Karpas-422 (cell line): ENCODE measurements around the gene GDF7. TPM values are rescaled to one million over a fixed set of nuclear protein-coding genes. Genes with fewer than 3 reads are reported as not detected.

Source experiments
- DNase-seq: peaks from one replicate; pipeline ENCODE4 v3.0.0-alpha.2; 2015
- H2AFZ ChIP-seq: fragments of 200-600 bp; sonication (generic); 2 replicates; pipeline ENCODE4 v1.6.1; 2014; ENCODE audit warnings: antibody characterized with exemption, low read length, mixed read lengths
- H3K27ac ChIP-seq: fragments of 200-600 bp; sonication (generic); 2 replicates; pipeline ENCODE4 v1.5.1; 2014; ENCODE audit warnings: mild to moderate bottlenecking, low read length, moderate library complexity
- H3K27me3 ChIP-seq: fragments of 200-600 bp; sonication (generic); 2 replicates; pipeline ENCODE4 v1.6.1; 2014; ENCODE audit warnings: low read length, mixed read lengths
- H3K36me3 ChIP-seq: fragments of 200-600 bp; sonication (generic); 2 replicates; pipeline ENCODE4 v1.6.1; 2014; ENCODE audit warnings: low read length, mixed read lengths; ENCODE audit not compliant: insufficient read depth
- H3K4me1 ChIP-seq: fragments of 200-600 bp; sonication (generic); 2 replicates; pipeline ENCODE4 v1.6.1; 2014; ENCODE audit warnings: mild to moderate bottlenecking, low read length, mixed read lengths
- H3K4me2 ChIP-seq: fragments of 200-600 bp; sonication (generic); 2 replicates; pipeline ENCODE4 v1.6.1; 2014; ENCODE audit warnings: low read length, low read depth, mild to moderate bottlenecking; ENCODE audit not compliant: poor library complexity, severe bottlenecking
- H3K4me3 ChIP-seq: fragments of 200-600 bp; sonication (generic); 2 replicates; pipeline ENCODE4 v1.5.1; 2014; ENCODE audit warnings: mild to moderate bottlenecking, antibody characterized with exemption, low read length, mixed read lengths
- H3K79me2 ChIP-seq: fragments of 200-600 bp; sonication (generic); 2 replicates; pipeline ENCODE4 v1.6.1; 2014; ENCODE audit warnings: mild to moderate bottlenecking, low read length, mixed read lengths
- H3K9ac ChIP-seq: fragments of 200-600 bp; sonication (generic); 2 replicates; pipeline ENCODE4 v1.6.0; 2014; ENCODE audit warnings: low read length
- H3K9me2 ChIP-seq: fragments of 200-600 bp; sonication (generic), shearing (Covaris generic); replicated peaks from 2 replicates; pipeline ENCODE4 v1.6.0; 2014; ENCODE audit warnings: mild to moderate bottlenecking, low read length, moderate library complexity; ENCODE audit not compliant: insufficient read depth
- H3K9me3 ChIP-seq: fragments of 300-700, 200-600 bp; sonication (generic); 2 replicates; pipeline ENCODE4 v1.6.1; 2014; ENCODE audit warnings: low read length, mixed read lengths
- H4K20me1 ChIP-seq: fragments of 200-600 bp; sonication (generic); 2 replicates; pipeline ENCODE4 v1.6.1; 2014; ENCODE audit warnings: mild to moderate bottlenecking, antibody characterized with exemption, low read length, low read depth; ENCODE audit not compliant: insufficient read depth
- total RNA-seq: library from RNA; depleted of rRNA; stranded (reverse); fragments of >200 nt; shearing (Covaris generic); gene quantifications from 2 replicates; pipeline ENCODE4 v1.2.3, GENCODE V29; 2014; ENCODE audit warnings: low replicate concordance

Gene GDF7
- total RNA-seq, 1 experiment from 2014 or later, result under 0.01 TPM

DNA sequence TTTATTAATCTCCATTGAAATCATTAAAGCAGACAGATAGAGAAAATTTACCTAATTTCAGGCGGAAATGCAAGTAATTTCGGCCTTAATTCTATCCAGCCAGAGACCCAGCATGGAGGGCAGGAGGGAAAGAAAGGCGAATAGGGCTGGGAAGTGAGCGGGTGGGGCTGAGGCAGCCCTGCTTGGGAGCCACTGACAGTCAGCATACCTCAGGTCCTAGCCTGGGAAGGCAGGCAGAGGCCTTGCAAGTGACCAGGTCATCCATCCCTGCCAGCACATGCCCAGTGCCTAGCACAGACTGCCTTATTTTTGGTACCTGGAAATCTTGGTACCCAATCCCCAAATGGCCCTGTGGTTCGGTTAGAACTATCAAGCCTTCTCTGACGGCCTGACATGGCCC is 1.5 kb downstream of the GDF7 start:
- no peaks in the 10 kb centered on the region for H3K9me2 ChIP-seq
- no peak overlapping the region for H3K27ac ChIP-seq
- no peaks in the 10 kb centered on the region for H3K9me3 ChIP-seq
- no peak overlapping the region for H2AFZ ChIP-seq
- no peak overlapping the region for H3K9ac ChIP-seq
- H3K27me3 ChIP-seq, result no peaks in the 10 kb centered on the region
- no peaks in the 10 kb centered on the region for H3K36me3 ChIP-seq
- peaks cover 7% of the 10 kb centered on the region for H3K4me1 ChIP-seq
- H3K79me2 ChIP-seq, result no peaks in the 10 kb centered on the region
- DNase-seq, result no peak
- no peak overlapping the region for H3K4me2 ChIP-seq
- H3K4me3 ChIP-seq, result no peak overlapping the region
- no peaks in the 10 kb centered on the region for H4K20me1 ChIP-seq

DNA sequence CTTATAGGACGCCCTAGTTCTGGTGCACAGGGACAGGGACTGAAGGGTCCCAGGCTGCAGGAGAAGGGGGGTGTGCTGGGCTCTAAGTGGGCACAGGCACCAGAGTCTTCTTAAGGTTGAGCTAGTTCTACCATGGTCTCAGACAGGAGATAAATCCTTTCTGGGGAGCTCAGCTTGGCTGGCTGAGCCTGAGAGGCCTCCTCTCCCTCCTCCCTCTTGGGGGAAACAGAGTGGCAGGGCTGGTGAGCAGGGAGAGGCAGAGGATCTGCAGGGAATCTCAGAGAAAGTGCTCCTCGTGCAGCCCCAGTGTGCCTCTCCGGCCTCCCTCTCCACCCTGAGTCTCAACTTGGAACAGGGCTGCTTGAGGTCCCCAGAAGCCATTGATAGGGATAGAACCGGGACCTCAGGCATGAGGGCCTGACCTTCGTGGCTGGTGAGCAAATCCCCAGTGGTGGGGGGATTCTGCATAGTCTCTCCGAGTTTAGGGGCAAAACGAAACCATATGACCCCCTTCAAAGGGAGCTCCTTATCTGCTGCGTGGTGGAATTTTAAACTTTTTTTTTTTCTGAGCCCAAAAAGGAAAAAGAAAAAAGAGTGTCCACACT is 2.0 kb downstream of the GDF7 start:
- no peak overlapping the region for H3K9ac ChIP-seq
- no peak overlapping the region for H3K27ac ChIP-seq
- H3K4me2 ChIP-seq, result no peak overlapping the region
- H3K4me1 ChIP-seq, result peaks cover 7% of the 10 kb centered on the region
- H3K9me2 ChIP-seq, result no peaks in the 10 kb centered on the region
- no peaks in the 10 kb centered on the region for H3K27me3 ChIP-seq
- no peak for DNase-seq
- H3K79me2 ChIP-seq, result no peaks in the 10 kb centered on the region
- no peak overlapping the region for H3K4me3 ChIP-seq
- H2AFZ ChIP-seq, result no peak overlapping the region
- H4K20me1 ChIP-seq, result no peaks in the 10 kb centered on the region
- no peaks in the 10 kb centered on the region for H3K36me3 ChIP-seq
- no peaks in the 10 kb centered on the region for H3K9me3 ChIP-seq

DNA sequence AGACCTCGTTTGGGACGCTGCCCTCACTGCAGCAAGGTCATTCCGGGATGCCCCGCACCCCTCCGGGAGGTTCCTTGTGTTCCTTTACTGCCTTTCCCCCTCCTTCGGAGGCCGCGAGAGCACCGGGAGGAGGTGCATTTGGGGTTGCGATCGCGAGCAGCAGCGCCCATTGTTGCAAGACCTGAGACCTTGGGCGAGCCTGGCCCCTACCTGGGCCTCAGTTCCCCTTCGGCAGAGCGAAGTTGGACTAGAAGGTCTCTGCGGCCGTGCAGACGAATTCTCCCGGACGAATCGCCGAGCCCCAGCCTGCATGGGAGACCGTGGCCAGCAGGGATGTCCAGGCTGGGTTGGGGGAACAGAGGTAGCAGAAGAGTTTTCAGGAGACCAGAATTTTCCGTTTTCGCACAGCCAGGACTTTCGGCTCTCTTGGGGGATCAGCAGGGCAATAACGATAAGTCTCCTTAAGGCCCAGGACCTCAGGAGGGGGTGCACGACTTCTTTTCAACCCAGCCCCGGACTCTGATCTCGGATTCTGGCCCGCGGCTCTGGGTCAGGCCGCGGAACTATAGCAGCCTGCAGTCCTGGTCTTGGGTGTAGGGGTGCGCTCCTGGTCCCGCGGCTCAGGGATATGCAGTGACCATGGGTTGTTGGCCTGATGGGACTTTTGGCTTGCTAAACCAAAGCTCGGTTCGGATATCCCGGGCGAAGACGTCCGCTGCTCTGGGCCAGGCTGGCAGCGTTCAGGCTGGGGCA is 2.8 kb downstream of the GDF7 start:
- Histone ChIP-seq H3K27me3 (no peaks in the 10 kb centered on the region), H3K36me3 (no peaks in the 10 kb centered on the region)

DNA sequence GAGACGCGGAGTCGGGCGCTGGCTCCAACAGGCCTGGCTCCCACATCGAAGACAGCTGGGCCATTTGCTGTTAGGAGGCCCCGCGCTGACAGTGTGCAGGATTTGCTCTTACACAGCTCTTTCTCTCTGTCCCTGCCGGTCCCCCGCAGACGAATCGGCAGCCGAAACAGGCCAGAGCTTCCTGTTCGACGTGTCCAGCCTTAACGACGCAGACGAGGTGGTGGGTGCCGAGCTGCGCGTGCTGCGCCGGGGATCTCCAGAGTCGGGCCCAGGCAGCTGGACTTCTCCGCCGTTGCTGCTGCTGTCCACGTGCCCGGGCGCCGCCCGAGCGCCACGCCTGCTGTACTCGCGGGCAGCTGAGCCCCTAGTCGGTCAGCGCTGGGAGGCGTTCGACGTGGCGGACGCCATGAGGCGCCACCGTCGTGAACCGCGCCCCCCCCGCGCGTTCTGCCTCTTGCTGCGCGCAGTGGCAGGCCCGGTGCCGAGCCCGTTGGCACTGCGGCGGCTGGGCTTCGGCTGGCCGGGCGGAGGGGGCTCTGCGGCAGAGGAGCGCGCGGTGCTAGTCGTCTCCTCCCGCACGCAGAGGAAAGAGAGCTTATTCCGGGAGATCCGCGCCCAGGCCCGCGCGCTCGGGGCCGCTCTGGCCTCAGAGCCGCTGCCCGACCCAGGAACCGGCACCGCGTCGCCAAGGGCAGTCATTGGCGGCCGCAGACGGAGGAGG is 3.5 kb downstream of the GDF7 start:
- no peaks in the 10 kb centered on the region for H3K27me3 ChIP-seq
- no peak overlapping the region for H3K9ac ChIP-seq
- no peaks in the 10 kb centered on the region for H3K9me2 ChIP-seq

More for the DNA sequence above, 2.8 kb downstream of the GDF7 start:
- Histone ChIP-seq H3K9me3 (no peaks in the 10 kb centered on the region), H3K4me2 (no peak overlapping the region), H3K9ac (no peak overlapping the region), H2AFZ (no peak overlapping the region), H3K27ac (no peak overlapping the region), H3K4me3 (no peak overlapping the region), H3K79me2 (no peaks in the 10 kb centered on the region), H3K4me1 (peaks cover 7% of the 10 kb centered on the region), H3K9me2 (no peaks in the 10 kb centered on the region), H4K20me1 (no peaks in the 10 kb centered on the region)
- no peak for DNase-seq

DNA sequence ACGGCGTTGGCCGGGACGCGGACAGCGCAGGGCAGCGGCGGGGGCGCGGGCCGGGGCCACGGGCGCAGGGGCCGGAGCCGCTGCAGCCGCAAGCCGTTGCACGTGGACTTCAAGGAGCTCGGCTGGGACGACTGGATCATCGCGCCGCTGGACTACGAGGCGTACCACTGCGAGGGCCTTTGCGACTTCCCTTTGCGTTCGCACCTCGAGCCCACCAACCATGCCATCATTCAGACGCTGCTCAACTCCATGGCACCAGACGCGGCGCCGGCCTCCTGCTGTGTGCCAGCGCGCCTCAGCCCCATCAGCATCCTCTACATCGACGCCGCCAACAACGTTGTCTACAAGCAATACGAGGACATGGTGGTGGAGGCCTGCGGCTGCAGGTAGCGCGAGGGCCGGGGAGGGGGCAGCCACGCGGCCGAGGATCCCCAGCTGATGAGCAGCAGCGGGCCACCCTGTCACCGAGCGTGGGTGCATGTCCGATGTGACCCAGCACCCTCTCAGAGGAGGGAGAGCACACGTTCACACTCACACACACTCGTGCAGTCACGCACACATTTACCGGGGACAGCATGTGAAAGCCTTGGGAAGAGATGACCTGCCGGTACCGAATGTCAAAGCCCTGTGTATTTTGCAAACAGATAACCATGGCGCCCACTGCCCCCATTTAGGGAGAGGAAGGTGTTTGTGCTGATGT is 4.2 kb downstream of the GDF7 start:
- no peak for DNase-seq
- Histone ChIP-seq H3K4me1 (peaks cover 13% of the 10 kb centered on the region), H3K4me2 (no peak overlapping the region), H3K27ac (no peak overlapping the region), H3K79me2 (no peaks in the 10 kb centered on the region), H3K9ac (no peak overlapping the region), H3K4me3 (no peak overlapping the region), H3K36me3 (no peaks in the 10 kb centered on the region), H2AFZ (no peak overlapping the region), H3K27me3 (no peaks in the 10 kb centered on the region), H4K20me1 (no peaks in the 10 kb centered on the region), H3K9me2 (no peaks in the 10 kb centered on the region), H3K9me3 (no peaks in the 10 kb centered on the region)

More for the DNA sequence above, 3.5 kb downstream of the GDF7 start:
- H3K36me3 ChIP-seq, result no peaks in the 10 kb centered on the region
- H3K9me3 ChIP-seq, result no peaks in the 10 kb centered on the region
- H3K4me3 ChIP-seq, result no peak overlapping the region
- no peak overlapping the region for H3K27ac ChIP-seq
- H2AFZ ChIP-seq, result no peak overlapping the region
- no peaks in the 10 kb centered on the region for H3K79me2 ChIP-seq
- H3K4me1 ChIP-seq, result peaks cover 7% of the 10 kb centered on the region
- H4K20me1 ChIP-seq, result no peaks in the 10 kb centered on the region
- DNase-seq, result no peak
- H3K4me2 ChIP-seq, result no peak overlapping the region

DNA sequence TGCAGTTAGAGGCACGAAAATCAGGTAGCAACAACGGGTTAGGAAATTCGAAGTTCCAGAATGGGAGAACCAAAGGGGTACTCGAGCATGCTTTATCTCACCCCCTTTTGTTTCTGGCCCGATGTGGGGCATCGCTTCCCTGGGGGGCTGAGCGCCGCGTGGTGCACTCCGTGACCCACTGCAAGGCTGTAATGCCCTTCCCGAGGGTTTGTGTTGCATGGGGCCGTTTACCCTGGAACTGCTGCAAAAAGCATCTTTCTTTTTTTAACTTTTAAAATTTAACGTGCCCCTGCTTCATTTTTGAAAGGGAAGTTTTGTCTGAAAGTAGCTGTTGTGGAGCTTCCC is 4.8 kb downstream of the GDF7 start:
- DNase-seq, result no peak
- Histone ChIP-seq H3K27me3 (no peaks in the 10 kb centered on the region), H3K27ac (no peak overlapping the region), H3K4me3 (no peak overlapping the region), H4K20me1 (no peaks in the 10 kb centered on the region), H3K9me3 (no peaks in the 10 kb centered on the region), H2AFZ (no peak overlapping the region), H3K4me2 (no peak overlapping the region), H3K9me2 (no peaks in the 10 kb centered on the region), H3K36me3 (no peaks in the 10 kb centered on the region), H3K79me2 (no peaks in the 10 kb centered on the region), H3K9ac (no peak overlapping the region), H3K4me1 (peaks cover 13% of the 10 kb centered on the region)

DNA sequence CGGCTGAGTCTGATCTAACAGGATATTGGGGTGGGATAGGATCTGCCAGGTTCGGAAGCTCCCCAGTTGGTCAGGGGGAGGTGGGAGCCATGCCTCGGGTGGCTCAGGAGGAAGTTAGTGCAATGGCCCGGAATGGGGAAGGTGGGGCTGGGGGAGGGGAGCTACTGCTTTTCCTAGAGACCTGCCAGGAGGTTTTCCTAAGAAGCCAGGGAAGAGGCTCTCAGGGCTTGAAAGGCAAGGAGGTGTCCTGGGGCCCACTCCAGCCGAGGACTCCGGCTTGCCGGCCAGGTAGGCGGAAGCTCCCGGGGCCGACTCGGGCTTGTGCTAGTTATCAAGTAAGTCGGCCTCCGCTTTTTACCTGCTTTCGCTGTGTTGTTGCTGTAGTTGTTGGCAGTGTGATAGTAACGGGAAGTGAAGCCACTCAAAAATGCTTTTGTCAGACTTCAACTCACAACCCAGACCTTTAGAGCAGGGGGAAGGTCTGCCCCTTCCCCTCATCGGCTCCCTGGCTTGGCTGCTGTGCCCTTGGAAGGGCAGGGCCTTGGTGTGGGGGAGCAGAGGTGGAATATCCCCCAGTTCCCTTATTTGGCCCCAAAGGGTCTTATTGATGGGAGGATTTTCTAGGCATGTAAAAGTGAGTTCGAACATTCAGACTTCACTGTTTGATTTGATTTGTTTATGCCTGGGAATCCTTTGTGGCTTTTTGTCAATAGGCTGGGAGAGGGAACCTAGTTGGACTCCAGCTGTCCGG is 5.4 kb downstream of the GDF7 start:
- Histone ChIP-seq H3K9ac (no peak overlapping the region), H3K9me3 (no peaks in the 10 kb centered on the region), H3K4me1 (peaks cover 19% of the 10 kb centered on the region), H3K4me3 (no peak overlapping the region), H4K20me1 (no peaks in the 10 kb centered on the region), H3K4me2 (no peak overlapping the region), H2AFZ (no peak overlapping the region), H3K36me3 (no peaks in the 10 kb centered on the region), H3K27me3 (no peaks in the 10 kb centered on the region), H3K79me2 (no peaks in the 10 kb centered on the region), H3K27ac (no peak overlapping the region), H3K9me2 (no peaks in the 10 kb centered on the region)
- no peak for DNase-seq
